Measurements from ENCODE around the gene POLD4.

DNA sequence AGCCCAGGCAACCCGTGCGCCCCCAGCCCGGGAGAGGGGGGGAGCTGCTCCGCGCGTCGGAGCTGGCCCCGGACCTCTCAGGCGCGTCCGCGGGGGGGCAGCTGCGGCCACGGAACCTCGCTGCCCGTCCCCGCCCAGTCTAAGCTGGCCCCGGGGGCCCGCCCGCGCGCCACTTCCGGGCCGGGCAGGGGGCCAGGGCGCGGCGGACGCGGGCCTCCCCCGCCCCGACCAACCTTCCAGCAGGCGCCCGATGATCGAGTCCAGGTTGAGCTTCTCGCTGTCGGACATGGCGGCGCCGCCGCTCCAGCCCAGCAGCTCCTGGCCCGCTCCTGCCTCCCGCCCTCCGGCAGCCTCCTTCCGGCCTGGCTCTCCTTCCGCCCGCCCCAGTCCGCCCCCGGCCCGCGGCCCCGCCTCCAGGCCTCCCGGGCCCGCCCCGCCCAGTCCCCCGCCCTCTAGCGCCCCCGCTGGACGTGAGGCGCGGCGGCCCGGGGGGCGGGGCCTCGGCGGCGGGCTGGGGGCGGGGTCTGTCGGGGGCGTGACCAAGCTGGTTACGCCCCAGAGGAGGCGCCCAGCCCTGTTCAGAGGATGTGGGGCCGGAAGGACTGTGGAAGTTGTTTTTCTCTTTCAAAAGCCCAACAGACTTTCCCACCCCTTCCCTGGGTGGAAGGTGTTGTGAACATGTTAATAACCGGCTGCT, 48.3 kb upstream of the POLD4 start, which contains the start of gene PPP1CA:
- TF ChIP-seq POLR2A (IDR thresholded peaks at IDR 0.05), result peak; percentile 75 to 83
- TF ChIP-seq, protein P1, sequence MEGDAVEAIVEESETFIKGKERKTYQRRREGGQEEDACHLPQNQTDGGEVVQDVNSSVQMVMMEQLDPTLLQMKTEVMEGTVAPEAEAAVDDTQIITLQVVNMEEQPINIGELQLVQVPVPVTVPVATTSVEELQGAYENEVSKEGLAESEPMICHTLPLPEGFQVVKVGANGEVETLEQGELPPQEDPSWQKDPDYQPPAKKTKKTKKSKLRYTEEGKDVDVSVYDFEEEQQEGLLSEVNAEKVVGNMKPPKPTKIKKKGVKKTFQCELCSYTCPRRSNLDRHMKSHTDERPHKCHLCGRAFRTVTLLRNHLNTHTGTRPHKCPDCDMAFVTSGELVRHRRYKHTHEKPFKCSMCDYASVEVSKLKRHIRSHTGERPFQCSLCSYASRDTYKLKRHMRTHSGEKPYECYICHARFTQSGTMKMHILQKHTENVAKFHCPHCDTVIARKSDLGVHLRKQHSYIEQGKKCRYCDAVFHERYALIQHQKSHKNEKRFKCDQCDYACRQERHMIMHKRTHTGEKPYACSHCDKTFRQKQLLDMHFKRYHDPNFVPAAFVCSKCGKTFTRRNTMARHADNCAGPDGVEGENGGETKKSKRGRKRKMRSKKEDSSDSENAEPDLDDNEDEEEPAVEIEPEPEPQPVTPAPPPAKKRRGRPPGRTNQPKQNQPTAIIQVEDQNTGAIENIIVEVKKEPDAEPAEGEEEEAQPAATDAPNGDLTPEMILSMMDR (IDR thresholded peaks at IDR 0.05 in 4 of 5, conservative IDR thresholded peaks at IDR 0.05 in 1 of 5), result peak; percentile 33 to 93 (median 55)
